Ascending aorta (tissue), 2 donors: ENCODE data around the gene UBE2QL1. TPM values are rescaled to one million over a fixed set of nuclear protein-coding genes. Genes with fewer than 3 reads are reported as not detected.

Experiments
- DNase-seq, 2 donors: peaks; one replicate each; pipeline ENCODE4 v3.0.0-alpha.2; 2019; ENCODE audit warnings: low spot score in 2 of 2
- H3K27ac ChIP-seq, 2 donors: fragments of 200-600 bp; sonication (generic); one replicate each; pipeline ENCODE4 v1.5.1; 2016 to 2017; ENCODE audit warnings: mild to moderate bottlenecking in 1 of 2
- H3K27me3 ChIP-seq: fragments of 200-600 bp; sonication (generic); one replicate; pipeline ENCODE4 v1.5.1; 2017
- H3K36me3 ChIP-seq, 2 donors: fragments of 200-600 bp; sonication (generic); one replicate each; pipeline ENCODE4 v1.5.1; 2016
- H3K4me1 ChIP-seq, 2 donors: fragments of 200-600 bp; sonication (generic); one replicate each; pipeline ENCODE4 v1.5.1; 2016 to 2017; ENCODE audit warnings: mild to moderate bottlenecking in 1 of 2
- H3K4me3 ChIP-seq, 2 donors: fragments of 200-600 bp; sonication (generic); one replicate each; pipeline ENCODE4 v1.5.1; 2016 to 2017; ENCODE audit warnings: mild to moderate bottlenecking in 1 of 2
- H3K9me3 ChIP-seq, 2 donors: fragments of 200-600 bp; sonication (generic); one replicate each; pipeline ENCODE4 v1.5.1; 2016
- CTCF ChIP-seq, 3 experiments: fragments of 200-600 bp in 2 of 3; fragments of 450-650 bp in 1 of 3; sonication (generic) in 2 of 3; IDR thresholded peaks; one replicate each; pipeline ENCODE4 v1.5.1; 2016 to 2019; ENCODE audit warnings: antibody characterized with exemption in 3 of 3, mild to moderate bottlenecking in 1 of 3, moderate library complexity in 1 of 3
- intact Hi-C: fragments of 100-400 bp; cut with DNase I; formaldehyde crosslinking; loops from one replicate; pipeline ENCODE4 v1.15.1; 2023
- total RNA-seq: library from RNA; depleted of rRNA; stranded (reverse); fragments of >200 nt; gene quantifications from one replicate; pipeline ENCODE4 v1.1.0, GENCODE V29; 2016

UBE2QL1 gene
- total RNA-seq, 1 donor from 2014 or later = 0.85 TPM

GRCh38 chr5:6525422-6525821 lies 76.8 kb downstream of the UBE2QL1 start:
- Histone ChIP-seq H3K4me1 (no peaks in the 10 kb centered on the region), H3K27ac (no peak overlapping the region), H3K4me3 (no peak overlapping the region), H3K36me3 (no peaks in the 10 kb centered on the region), H3K9me3 (no peaks in the 10 kb centered on the region), H3K27me3 (no peaks in the 10 kb centered on the region)
- DNase-seq = no peak
- intact Hi-C loops = no loop called here
- TF ChIP-seq CTCF (IDR thresholded peaks at IDR 0.05) = no peak

- Histone ChIP-seq H3K27me3 (no peaks in the 10 kb centered on the region), H3K36me3 (no peaks in the 10 kb centered on the region), H3K4me1 (no peaks in the 10 kb centered on the region), H3K27ac (no peak overlapping the region), H3K4me3 (no peak overlapping the region), H3K9me3 (no peaks in the 10 kb centered on the region)
- TF ChIP-seq CTCF (IDR thresholded peaks at IDR 0.05) = no peak
- no peak for DNase-seq
- intact Hi-C loops = no loop called here
These were observed 77.3 kb downstream of the UBE2QL1 start for GRCh38 chr5:6525910-6526309.

DNA sequence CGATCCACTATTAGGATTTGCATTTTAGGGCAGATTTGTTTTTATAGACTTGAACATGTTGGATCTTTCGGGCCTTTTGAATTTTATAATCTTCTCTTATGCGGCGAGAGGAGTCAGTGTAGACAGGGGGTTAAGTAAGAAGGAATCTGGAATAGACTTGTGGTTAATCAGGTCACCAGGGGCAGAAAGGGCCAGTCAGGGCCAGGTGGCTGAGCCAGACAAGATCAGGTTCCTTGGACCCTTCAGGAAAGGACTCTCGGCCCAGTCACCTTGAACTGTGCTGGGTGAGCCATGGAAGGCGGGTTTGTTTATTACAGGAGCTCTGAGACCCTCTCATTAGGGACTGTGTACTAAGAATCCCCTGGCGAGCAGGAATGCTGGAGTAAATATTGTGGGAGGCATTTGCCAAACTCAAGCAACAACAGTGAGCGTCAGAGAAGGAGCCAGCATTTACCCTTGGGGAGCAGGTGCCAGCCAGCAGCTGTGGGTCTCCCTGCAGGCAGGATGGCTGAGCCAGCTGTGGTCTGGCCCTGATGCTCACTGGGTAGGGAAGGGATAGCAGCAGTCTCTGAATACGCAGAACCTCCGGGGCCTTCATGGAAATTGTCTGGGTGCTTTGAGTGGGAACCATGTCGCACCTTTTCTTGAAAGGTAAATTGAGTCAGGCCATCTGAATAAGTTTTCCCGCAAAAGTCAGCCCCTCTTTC lies 79.2 kb downstream of the UBE2QL1 start:
- no peaks in the 10 kb centered on the region for H3K36me3 ChIP-seq
- no peak overlapping the region for H3K4me3 ChIP-seq
- intact Hi-C loops = no loop called here
- no peak for DNase-seq
- no peak for TF ChIP-seq CTCF (IDR thresholded peaks at IDR 0.05)
- H3K4me1 ChIP-seq = no peaks in the 10 kb centered on the region
- H3K27me3 ChIP-seq = no peaks in the 10 kb centered on the region
- no peaks in the 10 kb centered on the region for H3K9me3 ChIP-seq
- H3K27ac ChIP-seq = no peak overlapping the region

DNA sequence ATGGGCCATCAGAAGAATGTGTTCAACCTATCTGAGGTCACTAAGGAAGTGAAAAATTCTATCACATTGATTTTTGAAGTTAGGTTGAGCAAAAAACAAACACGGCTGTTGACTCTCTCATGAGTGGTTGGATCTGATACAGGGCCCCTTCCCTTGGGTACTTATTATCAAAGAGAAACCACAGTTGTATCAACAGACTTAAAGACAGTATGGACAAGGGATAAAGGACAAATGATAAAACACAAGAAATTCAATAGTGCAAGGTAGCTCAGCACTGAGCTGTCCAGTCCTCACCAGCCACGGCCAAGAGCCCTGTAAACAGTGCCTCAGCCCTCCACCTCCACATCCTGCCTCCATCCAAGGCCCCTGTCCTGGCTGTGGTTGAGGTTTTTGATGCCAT lies 86.9 kb downstream of the UBE2QL1 start:
- Histone ChIP-seq H3K9me3 (no peaks in the 10 kb centered on the region), H3K27ac (no peak overlapping the region), H3K4me3 (no peak overlapping the region), H3K36me3 (no peaks in the 10 kb centered on the region), H3K27me3 (no peaks in the 10 kb centered on the region), H3K4me1 (peaks cover 0 to under 1% of the 10 kb centered on the region in 2 donors)
- no peak for DNase-seq
- intact Hi-C loops = no loop called here
- TF ChIP-seq CTCF (IDR thresholded peaks at IDR 0.05) = no peak

- Histone ChIP-seq H3K27ac (no peak overlapping the region), H3K36me3 (no peaks in the 10 kb centered on the region), H3K4me3 (no peak overlapping the region), H3K4me1 (peaks cover 3% of the 10 kb centered on the region in 2 donors), H3K9me3 (no peaks in the 10 kb centered on the region), H3K27me3 (no peaks in the 10 kb centered on the region)
- DNase-seq = no peak
- intact Hi-C loops = no loop called here
- TF ChIP-seq CTCF (IDR thresholded peaks at IDR 0.05) = no peak
These were observed 90.4 kb downstream of the UBE2QL1 start for GRCh38 chr5:6539060-6539459.
